NCI-H146 (cell line): ENCODE results near the gene DENND1B.
A peak's percentile ranks its signal among the peaks of the same experiment; 100 is the strongest.

Experiments
- DNase-seq: peaks from one replicate; lab custom pipeline; 2025; lab: John Stamatoyannopoulos, UW

Gene DENND1B, protein sequence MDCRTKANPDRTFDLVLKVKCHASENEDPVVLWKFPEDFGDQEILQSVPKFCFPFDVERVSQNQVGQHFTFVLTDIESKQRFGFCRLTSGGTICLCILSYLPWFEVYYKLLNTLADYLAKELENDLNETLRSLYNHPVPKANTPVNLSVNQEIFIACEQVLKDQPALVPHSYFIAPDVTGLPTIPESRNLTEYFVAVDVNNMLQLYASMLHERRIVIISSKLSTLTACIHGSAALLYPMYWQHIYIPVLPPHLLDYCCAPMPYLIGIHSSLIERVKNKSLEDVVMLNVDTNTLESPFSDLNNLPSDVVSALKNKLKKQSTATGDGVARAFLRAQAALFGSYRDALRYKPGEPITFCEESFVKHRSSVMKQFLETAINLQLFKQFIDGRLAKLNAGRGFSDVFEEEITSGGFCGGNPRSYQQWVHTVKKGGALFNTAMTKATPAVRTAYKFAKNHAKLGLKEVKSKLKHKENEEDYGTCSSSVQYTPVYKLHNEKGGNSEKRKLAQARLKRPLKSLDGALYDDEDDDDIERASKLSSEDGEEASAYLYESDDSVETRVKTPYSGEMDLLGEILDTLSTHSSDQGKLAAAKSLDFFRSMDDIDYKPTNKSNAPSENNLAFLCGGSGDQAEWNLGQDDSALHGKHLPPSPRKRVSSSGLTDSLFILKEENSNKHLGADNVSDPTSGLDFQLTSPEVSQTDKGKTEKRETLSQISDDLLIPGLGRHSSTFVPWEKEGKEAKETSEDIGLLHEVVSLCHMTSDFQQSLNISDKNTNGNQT

DNA sequence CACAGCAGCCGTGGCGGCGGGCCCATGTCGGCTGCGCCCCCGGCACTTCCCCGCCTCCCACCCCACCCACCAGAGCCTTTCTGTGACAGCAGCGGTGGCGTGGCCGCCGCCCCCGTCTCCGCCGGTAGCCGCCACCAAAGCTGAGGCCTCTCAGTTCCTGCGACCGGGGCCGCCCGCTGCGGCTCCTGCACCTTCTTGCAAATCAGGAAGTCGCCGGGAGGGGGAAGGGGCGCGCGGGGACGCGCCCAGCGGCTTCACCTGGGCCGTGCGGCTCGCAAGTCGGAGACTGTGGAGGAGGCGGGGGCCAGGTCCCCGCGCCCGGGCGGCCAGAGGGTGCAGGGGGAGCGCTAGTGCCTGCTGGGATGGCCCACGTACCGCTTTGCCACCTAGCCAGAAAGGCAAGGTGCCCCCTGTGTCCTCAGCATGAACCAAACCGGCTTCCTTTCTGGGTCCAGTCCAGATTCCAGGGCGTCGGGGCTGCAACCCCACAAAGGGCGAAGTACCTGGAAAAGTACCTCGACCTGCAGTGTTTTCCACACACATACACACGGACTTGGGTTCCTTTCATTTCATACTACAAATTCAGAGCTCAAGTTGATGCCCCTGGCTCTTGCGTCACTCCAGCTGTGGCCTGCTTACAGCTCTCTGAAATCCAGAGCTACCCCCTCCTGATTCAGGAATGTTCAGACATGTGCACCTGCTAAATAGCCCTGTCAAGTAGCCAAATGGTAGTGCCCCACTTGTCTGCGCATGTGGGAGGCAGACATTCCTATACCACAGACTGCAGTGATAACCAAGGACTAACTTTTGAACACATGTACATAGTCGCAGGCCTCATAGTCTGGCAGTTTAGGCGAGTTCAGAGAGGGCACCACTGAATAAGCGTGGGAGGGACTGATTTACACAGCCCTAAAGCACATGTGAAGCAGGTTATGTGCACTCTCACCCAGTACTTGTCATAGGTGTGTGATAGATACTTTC is at the start of gene DENND1B:
Gene DENND1B (minus strand): TSS at position 199 of the 981 bp plus-strand sequence. CDS start 325 bp downstream, outside the sequence.
- DNase-seq, result peak; percentile 70

DNA sequence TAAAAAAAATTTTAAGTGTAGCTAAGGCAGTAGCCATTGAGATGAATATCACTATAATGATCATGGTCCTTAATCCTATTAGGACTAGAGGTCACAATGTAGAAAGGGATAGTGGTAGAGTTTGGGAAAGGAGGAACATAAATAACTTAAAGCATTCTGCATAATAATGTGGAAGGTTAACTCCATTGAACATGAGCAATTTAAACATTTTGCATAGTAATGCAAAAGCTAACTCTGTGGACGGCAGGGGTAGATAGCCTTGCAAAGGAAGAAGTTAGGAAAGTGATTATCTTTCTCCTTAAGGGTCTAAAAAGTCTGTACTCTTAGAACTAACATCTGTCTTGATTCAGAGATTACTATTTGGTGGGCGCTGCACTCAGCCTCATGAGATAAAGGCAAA is 39.0 kb upstream of the DENND1B start:
- DNase-seq, result no peak

DNA sequence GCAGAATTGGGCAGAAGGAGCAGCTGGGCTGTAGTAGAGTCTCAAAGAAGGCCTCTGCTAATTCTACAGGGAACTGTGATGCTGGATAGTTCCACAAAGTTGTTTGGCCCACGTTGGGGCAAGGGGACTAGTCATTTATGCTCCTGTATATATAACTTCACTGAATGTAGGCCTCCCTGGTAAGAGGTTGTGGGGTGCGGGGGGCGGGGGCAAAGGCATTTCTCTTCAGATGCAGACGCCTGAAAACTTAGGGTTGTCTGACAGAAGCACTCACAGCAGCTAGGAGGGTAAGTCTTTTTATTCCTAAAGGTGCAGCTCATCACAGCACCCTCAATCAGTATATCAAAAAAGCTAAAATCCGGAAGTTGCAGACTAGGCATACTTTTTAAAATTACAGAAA is 38.5 kb upstream of the DENND1B start:
- DNase-seq, result no peak

DNA sequence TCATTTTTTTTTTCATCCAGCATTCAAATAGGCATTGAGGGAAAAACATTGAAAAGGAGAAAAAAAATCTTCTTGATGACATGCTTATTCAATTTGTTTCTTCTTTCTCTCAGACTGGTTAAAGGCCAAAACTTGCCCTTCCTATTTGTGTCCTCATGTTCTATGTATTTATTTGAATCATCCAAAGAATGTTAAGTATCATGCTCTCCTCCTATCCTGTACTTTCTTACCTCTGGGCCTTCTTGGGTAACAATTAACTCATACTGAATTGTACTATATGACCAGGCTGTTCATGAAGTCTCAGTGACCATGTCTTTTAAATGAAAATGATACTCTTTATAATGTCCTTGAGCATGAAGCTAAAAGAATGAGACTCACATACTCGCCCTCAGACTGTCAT is 36.5 kb upstream of the DENND1B start:
- DNase-seq, result no peak

- no peak for DNase-seq
Observed at GRCh38 chr1:197810812-197811211, 35.5 kb upstream of the DENND1B start.

DNA sequence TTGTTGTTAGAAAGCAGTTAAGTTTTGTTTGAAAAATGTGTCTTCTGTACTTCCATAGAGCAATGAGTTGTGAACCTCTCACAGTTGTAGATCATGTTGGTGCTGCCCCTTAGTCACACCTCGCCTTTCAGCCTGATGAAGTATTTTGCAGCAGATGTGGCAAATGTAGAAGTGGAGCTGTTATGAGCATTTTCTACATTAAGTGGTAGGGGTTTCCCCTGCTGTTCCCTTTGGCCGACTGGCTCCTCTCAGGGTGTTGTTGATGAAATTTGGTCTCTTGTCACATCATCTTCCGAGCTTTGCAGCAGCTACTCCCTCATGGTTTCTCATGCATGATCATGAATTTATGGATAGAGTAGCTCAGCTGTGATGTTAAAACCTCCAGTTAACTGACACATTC is 33.6 kb upstream of the DENND1B start:
- DNase-seq, result no peak

- DNase-seq, result no peak
Observed at GRCh38 chr1:197807739-197808453, 32.6 kb upstream of the DENND1B start.

- DNase-seq, result no peak
Observed at GRCh38 chr1:197807216-197807615, 31.9 kb upstream of the DENND1B start.

DNA sequence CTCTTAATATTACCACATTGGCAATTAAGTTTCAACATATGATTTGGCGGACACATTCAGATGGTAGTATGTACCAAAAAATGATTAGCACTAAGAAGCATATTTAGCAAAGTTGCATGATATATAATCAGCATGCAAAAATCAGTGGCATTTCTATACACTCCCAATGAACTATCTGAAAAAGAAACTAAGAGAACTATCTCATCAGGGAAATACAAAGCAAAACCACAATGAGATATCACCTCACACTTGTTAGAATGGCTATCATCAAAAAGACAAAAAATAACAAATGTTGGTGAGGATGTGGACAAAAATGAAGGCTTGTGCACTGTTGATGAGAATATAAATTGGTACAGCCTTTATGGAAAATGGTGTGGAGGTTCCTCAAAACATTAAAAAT is 31.4 kb upstream of the DENND1B start:
- DNase-seq, result no peak

GRCh38 chr1:197801684-197802083 is 26.4 kb upstream of the DENND1B start:
- DNase-seq, result no peak

GRCh38 chr1:197801111-197801482 is 25.8 kb upstream of the DENND1B start:
- no peak for DNase-seq

DNA sequence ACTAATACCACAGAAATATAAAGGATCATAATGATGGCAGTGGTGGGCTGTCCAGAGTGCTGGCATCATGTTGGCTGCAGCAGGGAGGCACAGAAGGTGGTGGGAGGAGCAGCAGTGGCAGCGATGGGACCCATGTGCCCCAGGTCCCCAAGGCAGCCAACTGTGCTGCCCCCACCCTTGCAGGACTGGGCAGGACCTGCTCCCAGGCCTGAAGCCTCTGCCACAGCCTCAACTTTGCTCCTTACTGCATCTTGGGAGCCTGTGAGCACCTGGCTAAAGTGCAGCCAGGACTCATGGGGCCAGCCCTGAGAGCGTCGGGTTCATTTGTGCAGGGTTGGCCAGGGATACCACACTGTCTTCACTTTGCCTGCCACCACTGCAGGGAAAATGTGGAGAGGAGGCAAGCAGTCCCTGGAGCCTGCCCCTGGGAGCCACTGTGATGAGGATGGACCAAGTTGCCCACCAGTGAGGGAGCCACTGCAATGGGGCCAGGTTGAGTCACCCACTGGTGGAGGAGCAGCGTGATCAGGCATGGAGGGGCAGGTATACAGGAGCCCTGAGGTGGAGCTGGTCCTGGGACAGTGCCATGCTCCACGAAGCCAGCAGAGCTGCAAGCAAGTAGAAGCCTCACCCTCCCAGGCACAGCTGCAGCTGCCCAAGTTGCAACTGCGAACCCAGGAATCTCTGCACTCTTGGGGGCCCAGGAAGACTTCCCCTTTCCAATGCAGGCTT is 25.3 kb upstream of the DENND1B start:
- no peak for DNase-seq

GRCh38 chr1:197799271-197799670 is 24.0 kb upstream of the DENND1B start:
- no peak for DNase-seq

DNA sequence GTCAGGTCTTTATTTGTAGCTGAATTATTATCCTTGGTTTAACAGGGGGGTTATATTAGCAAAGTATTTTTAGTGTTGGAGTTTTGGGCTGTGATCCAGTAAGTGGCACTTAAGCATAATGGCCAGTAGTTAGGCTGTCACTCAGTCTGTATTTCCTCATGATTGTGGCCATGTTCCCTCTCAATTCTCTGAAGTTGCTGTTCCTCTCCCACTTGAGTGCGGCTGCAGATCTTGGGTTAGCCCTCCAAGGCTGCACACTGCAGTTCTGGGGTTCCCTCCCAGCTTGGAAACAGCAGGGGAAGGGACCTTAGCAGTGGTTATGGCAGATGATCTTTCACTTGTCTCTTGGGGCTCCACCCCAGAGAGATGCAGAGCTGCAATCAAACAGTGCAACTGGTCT is 23.2 kb upstream of the DENND1B start:
- DNase-seq, result no peak

- DNase-seq, result no peak
Observed at GRCh38 chr1:197797010-197797409, 21.7 kb upstream of the DENND1B start.

DNA sequence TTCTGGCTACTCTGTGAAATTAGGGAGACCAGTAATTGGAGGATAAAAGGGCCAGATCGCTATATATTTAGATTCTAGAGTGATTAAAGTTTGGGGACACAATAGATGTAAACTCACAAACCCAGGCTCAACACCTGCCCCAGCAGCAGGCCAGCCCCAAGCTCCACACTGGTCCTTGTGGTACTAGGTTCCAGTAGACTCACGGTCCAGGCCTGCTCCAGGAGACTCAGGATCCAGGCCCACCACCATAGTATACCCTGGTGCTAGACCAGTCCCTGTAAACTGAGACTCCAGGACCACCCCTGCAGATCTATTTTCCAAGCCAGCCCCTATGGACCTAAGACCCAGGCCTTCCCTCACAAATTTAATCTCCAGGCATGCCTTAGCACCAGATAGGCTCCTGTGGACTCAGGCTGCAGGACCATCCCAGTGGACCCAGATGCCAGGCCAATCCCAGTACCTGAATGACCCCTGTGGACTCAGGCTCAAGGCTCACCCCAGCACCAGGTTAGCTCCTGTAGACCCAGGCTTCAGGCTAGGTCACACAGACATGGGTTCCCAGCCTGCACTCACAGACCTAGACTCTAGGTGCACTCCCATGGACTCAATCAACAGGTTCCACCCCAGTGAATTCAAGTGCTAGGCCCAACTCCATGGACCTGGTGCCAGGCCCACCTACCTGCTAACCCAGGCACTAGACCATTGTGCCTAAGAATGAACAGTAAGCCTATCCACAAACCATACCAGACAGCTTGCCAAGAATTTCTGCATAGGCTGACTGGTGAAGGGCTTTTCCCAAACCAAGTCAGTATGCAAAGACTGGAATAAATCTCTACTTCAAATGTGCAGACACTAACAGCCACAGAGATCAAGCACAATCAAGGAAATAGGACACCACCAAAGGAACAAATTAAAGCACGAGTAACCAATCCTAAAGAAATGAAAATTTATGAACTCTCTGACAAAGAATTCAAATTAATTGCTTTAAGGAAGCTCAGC is 13.8 kb upstream of the DENND1B start:
- no peak for DNase-seq

- DNase-seq, result no peak
Observed at GRCh38 chr1:197787623-197788536, 12.6 kb upstream of the DENND1B start.

DNA sequence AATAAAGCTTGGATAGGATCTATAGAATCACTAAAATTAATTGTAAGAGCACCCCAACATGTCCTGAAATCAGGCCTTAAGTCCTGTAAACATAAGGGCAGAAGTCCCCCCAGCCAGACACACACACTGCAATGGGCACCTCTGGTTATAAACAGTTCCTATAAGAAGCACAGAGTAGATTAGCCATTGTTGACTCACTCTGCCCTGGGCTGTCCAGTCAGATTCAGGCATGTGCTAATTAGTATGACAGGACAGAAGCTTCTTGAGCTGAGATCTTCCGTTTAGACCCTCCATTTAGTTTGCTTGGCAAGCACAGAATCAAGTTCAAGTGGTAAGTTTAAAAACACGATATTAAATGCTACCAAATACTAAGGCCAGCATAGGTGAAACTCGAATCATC is 11.8 kb upstream of the DENND1B start:
- DNase-seq, result no peak
